Spleen (tissue), 7 donors: ENCODE measurements around the gene CPED1.

ENCODE experiments used
- CTCF ChIP-seq, 11 experiments: fragments of 200-600 bp in 7 of 11; fragments of 450-650 bp in 4 of 11; sonication (generic) in 4 of 11; IDR thresholded peaks in 8 of 11; conservative IDR thresholded peaks in 3 of 11; 1 replicate in 7 of 11; 2 replicates in 4 of 11; pipeline versions ENCODE4 v1.4.0 to v1.8.0; 2016 to 2021; ENCODE audit warnings: antibody characterized with exemption in 11 of 11, inconsistent platforms in 4 of 11, mild to moderate bottlenecking in 1 of 11
- POLR2A ChIP-seq, 3 donors: fragments of 450-650 bp; IDR thresholded peaks; one replicate each; pipeline ENCODE4 v1.5.1; 2017; ENCODE audit warnings: antibody characterized with exemption in 3 of 3, mild to moderate bottlenecking in 1 of 3
- POLR2AphosphoS5 ChIP-seq, 3 donors: sonication (generic); formaldehyde crosslinking; IDR thresholded peaks; one replicate each; pipeline ENCODE4 v1.5.1; 2017; ENCODE audit warnings: antibody characterized with exemption in 3 of 3
- donor health status: DM: no; HTN: no; CAD: no; lungs with moderate emphysema.
- donor health status: DM: no; HTN: no; CAD: no.
- donor health status: DM: no; HTN: no; CAD: no.

- TF ChIP-seq POLR2A (IDR thresholded peaks at IDR 0.05): no peak
- no peak for TF ChIP-seq CTCF (IDR thresholded peaks at IDR 0.05 in 8 of 11, conservative IDR thresholded peaks at IDR 0.05 in 3 of 11)
- TF ChIP-seq POLR2AphosphoS5 (IDR thresholded peaks at IDR 0.05): no peak
Measured at GRCh38 chr7:121172484-121172883, 184.0 kb downstream of the CPED1 start.
